Heart right ventricle (tissue), 16 donors: Measurements from ENCODE around the gene HNRNPLL. TPM values are rescaled to one million over a fixed set of nuclear protein-coding genes. Genes with fewer than 3 reads are reported as not detected.

Experiments used
- ATAC-seq, 8 donors: fragments of 200-7000 bp; cut with Tn5 transposase; one replicate each; pipeline ENCODE4 v1.9.1; 2020; ENCODE audit warnings: mild to moderate bottlenecking in 8 of 8, moderate library complexity in 8 of 8, moderate number of reproducible peaks in 1 of 8
- DNase-seq, 2 donors: peaks; one replicate each; pipeline ENCODE4 v3.0.0-alpha.2; 2020
- H3K27ac ChIP-seq, 10 donors: fragments of 200-600 bp; sonication (generic) in 2 of 10; one replicate each; pipeline versions ENCODE4 v1.5.0 to v1.8.0; 2020 to 2022; ENCODE audit warnings: mild to moderate bottlenecking in 3 of 10
- H3K27me3 ChIP-seq, 7 donors: fragments of 200-600 bp; one replicate each; pipeline ENCODE4 v1.8.0; 2021 to 2022; ENCODE audit warnings: mild to moderate bottlenecking in 2 of 7
- H3K36me3 ChIP-seq, 9 donors: fragments of 200-600 bp; sonication (generic) in 1 of 9; one replicate each; pipeline versions ENCODE4 v1.5.0 to v1.8.0; 2020 to 2022; ENCODE audit warnings: mild to moderate bottlenecking in 2 of 9
- H3K4me1 ChIP-seq, 9 donors: fragments of 200-600 bp; sonication (generic) in 1 of 9; one replicate each; pipeline versions ENCODE4 v1.5.0 to v1.8.0; 2020 to 2022; ENCODE audit warnings: mild to moderate bottlenecking in 4 of 9
- H3K4me3 ChIP-seq, 10 donors: fragments of 200-600 bp; sonication (generic) in 2 of 10; one replicate each; pipeline versions ENCODE4 v1.5.0 to v1.8.0; 2020 to 2022; ENCODE audit warnings: mild to moderate bottlenecking in 7 of 10, moderate library complexity in 2 of 10
- H3K9me3 ChIP-seq, 11 donors: fragments of 200-600 bp in 10 of 11; sonication (generic) in 2 of 11; one replicate each; pipeline versions ENCODE4 v1.5.0 to v1.8.0; 2013 to 2022; ENCODE audit warnings: mild to moderate bottlenecking in 2 of 11, control low read depth in 1 of 11, moderate library complexity in 1 of 11
- WGBS, 2 donors: extraction: QIAGEN DNeasy Blood & Tissue Kit; methylation state at CpG; one replicate each; pipeline ENCODE4 v1.1.7; 2013; ENCODE audit warnings: inconsistent platforms in 1 of 2; 5-methylcytosine and 5-hydroxymethylcytosine counted together
- intact Hi-C, 10 donors: fragments of 100-400 bp; cut with DNase I; formaldehyde crosslinking; loops; one replicate each; pipeline versions ENCODE4 v1.11.1 to v1.14.2; 2022
- polyA plus RNA-seq, 2 donors: library from polyadenylated mRNA; stranded (reverse); fragments of 200-250 nt; gene quantifications; one replicate each; pipeline ENCODE4 v1.2.3, GENCODE V29; 2013
- total RNA-seq, 10 donors: library from RNA; stranded (reverse); fragmentation: NEBNext Ultra II Directional in 3 of 10; extraction: Animal tissue kit (Norgen Biotek cat#: 25700) in 3 of 10; gene quantifications; one replicate each; pipeline versions ENCODE4 v1.2.1 to v1.2.4, GENCODE V29; 2021 to 2023
- TF ChIP-seq, protein P1 (sequence below), 9 donors: fragments of 200-600 bp; sonication (generic) in 2 of 9; IDR thresholded peaks; one replicate each; pipeline versions ENCODE4 v1.5.0 to v1.8.0; 2021 to 2022; ENCODE audit warnings: antibody characterized with exemption in 9 of 9, mild to moderate bottlenecking in 5 of 9, moderate library complexity in 1 of 9
- donor health status: Arrhythmogenic right ventricular cardiomyopathy.
- donor health status: ischemic (EF 13 %, LVEDD 7.1; RV severe dilation, severe dysfunction).
- donor health status: healthy with polysubstance abuse.
- donor health status: DM: no; HTN: yes; CAD: no.
- donor health status: DM: no; HTN: no; CAD: no.
- donor health status: ischemic (EF 25% LVEDD 6.9; RV normal size, moderate dysfunction).
- donor health status: ischemic (EF 25% LVEDD 5.7; RV mildly dilated, moderate dysfunction).
- donor health status: healthy.
- donor health status: DM: yes; HTN: yes; CAD: no.
- donor health status: Ischemic cardiomyopathy.
- donor health status: ischemic (EF 35%, LVEDD 5.7; RV mildly dilated, moderate dysfunction).
- donor health status: nonischemic (EF 11% LVEDD 7.7; RV severe dilation, severe dysfunction).
- donor health status: DM: yes; HTN: yes; CAD: no.
- donor health status: PGD.
- donor health status: ischemic (EF 29% LVEDD 5.4; RV normal size, mild dysfunction).
- donor health status: nonischemic (EF 23%, LVEDD 6.1; RV moderate dilation, normal function).

HNRNPLL gene
- total and polyA plus RNA-seq, 12 donors, result 8.9 to 32.7 (median 25.3) TPM

DNA sequence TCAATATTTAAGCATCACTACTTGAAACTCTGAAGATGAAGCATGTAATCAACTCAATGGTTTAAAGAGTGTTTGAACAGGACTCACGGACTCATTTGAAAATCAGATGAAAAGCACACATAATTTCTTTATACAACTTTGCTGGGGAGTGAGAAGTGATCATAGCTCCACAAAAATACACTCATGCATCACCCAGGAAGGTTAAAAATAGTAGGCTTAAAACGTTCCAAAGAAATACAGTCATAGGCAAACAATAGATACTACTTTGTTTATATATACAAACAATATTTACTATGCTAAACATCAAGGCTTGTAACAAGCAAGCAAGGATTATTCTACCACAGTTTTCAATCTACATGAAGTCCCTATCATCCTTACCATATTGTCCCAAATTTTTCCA lies 11.6 kb downstream of the HNRNPLL start:
- Histone ChIP-seq H3K27ac (peak overlapping the region in 7 of 10 donors; percentile 27 to 78 (median 61)), H3K9me3 (no peaks in the 10 kb centered on the region), H3K4me3 (peak overlapping the region in 2 of 10 donors; percentile 1 to 10), H3K4me1 (peaks cover 0 to 92% (median 63%) of the 10 kb centered on the region in 9 donors), H3K27me3 (no peaks in the 10 kb centered on the region), H3K36me3 (peaks cover 0 to 22% (median 0%) of the 10 kb centered on the region in 9 donors)
- peak in 7 of 8 donors; percentile 58 to 93 (median 84) for ATAC-seq
- no peak for DNase-seq
- WGBS, 2 donors, result 21 to 36% methylated on average over 2 of the region's 2 CpGs
- intact Hi-C loops, result no loop called here
- TF ChIP-seq, protein P1, sequence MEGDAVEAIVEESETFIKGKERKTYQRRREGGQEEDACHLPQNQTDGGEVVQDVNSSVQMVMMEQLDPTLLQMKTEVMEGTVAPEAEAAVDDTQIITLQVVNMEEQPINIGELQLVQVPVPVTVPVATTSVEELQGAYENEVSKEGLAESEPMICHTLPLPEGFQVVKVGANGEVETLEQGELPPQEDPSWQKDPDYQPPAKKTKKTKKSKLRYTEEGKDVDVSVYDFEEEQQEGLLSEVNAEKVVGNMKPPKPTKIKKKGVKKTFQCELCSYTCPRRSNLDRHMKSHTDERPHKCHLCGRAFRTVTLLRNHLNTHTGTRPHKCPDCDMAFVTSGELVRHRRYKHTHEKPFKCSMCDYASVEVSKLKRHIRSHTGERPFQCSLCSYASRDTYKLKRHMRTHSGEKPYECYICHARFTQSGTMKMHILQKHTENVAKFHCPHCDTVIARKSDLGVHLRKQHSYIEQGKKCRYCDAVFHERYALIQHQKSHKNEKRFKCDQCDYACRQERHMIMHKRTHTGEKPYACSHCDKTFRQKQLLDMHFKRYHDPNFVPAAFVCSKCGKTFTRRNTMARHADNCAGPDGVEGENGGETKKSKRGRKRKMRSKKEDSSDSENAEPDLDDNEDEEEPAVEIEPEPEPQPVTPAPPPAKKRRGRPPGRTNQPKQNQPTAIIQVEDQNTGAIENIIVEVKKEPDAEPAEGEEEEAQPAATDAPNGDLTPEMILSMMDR (IDR thresholded peaks at IDR 0.05), result no peak

DNA sequence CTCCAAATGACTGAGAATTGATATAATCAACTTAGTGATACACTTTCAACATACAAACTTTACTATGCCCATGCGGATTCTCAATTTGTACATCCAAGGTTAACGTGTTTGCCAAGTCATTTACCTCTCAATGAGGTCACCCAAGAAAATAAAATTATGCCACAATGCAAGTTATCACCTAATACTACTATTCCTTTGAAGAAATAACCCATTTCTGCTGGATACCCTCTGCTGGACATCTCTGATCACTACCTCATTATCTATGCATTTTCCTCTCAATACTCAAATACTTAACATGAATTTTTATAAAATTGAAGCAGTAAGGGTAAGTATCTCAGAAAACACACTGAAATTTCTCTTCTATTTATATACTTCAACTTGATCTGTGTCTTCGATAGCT lies 12.7 kb downstream of the HNRNPLL start:
- Histone ChIP-seq H3K9me3 (no peaks in the 10 kb centered on the region), H3K27ac (peak overlapping the region in 6 of 10 donors; percentile 47 to 78 (median 62)), H3K4me3 (no peak overlapping the region), H3K4me1 (peaks cover 0 to 89% (median 65%) of the 10 kb centered on the region in 9 donors), H3K36me3 (peaks cover 0 to 33% (median 0%) of the 10 kb centered on the region in 9 donors), H3K27me3 (no peaks in the 10 kb centered on the region)
- 79 to 81% methylated on average over 3 of the region's 3 CpGs for WGBS, 2 donors
- DNase-seq (no peak), ATAC-seq (no peak)
- TF ChIP-seq, protein P1 (IDR thresholded peaks at IDR 0.05), result peak in 1 of 9 donors; percentile 9
- intact Hi-C loops, result no loop called here

DNA sequence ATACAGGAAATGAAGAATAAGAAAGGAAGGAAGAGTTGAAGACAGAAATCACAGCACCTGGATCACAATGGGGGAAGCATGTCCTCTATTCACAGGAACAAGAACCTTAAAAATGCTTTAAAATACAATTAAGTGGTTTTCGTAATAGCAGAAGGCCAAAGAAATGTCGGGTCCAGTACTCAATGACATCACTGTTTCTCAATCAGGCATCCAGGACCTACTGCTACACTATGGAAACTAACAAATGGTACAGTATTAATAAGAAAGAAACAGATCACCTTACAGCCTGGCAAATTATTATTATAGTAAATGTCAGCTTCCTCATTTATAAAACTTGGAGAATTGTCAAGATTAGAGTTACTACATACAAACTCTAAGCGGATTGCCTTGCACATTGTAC lies 15.8 kb downstream of the HNRNPLL start:
- H3K36me3 ChIP-seq, result peaks cover 0 to 64% (median 0%) of the 10 kb centered on the region in 9 donors
- no peaks in the 10 kb centered on the region for H3K27me3 ChIP-seq
- no peak overlapping the region for H3K4me3 ChIP-seq
- TF ChIP-seq, protein P1 (IDR thresholded peaks at IDR 0.05), result no peak
- 69 to 78% methylated on average over 3 of the region's 3 CpGs for WGBS, 2 donors
- H3K9me3 ChIP-seq, result no peaks in the 10 kb centered on the region
- H3K4me1 ChIP-seq, result peaks cover 0 to 61% (median 35%) of the 10 kb centered on the region in 9 donors
- intact Hi-C loops, result loop anchor here in 1 of 10 donors (10.0 kb wide), 1 partner anchor 138 kb away; no protein-coding TSS in a partner anchor
- no peak for DNase-seq
- ATAC-seq, result no peak
- H3K27ac ChIP-seq, result no peak overlapping the region

DNA sequence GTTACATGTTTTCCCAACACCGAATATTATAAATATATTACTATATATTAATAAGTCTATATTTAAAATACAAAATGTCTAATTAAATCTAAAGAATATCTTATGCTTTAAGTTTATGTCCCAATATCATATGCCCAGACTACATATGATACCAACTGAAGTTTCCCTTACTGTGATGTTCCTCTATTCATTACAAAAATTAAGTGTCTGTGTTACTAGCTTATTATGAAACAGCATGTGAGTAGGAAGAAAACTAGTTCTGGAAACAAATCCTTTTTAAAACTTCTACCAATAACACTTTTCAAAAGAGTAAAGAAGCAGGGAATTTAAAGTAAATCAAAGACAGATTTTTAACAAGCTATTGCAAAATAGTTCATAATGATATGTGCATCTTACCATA lies 17.8 kb downstream of the HNRNPLL start:
- intact Hi-C loops, result loop anchor here in 7 of 10 donors (5.0 to 10.0 kb wide), 6 partner anchors 82 to 157 kb away; partner anchors contain the start of gene GALM (in 1 of the 7)
- DNase-seq (no peak), ATAC-seq (no peak)
- Histone ChIP-seq H3K4me3 (no peak overlapping the region), H3K27ac (no peak overlapping the region), H3K9me3 (no peaks in the 10 kb centered on the region), H3K27me3 (no peaks in the 10 kb centered on the region), H3K36me3 (peaks cover 0 to 71% (median 0%) of the 10 kb centered on the region in 9 donors), H3K4me1 (peaks cover under 1 to 52% (median 24%) of the 10 kb centered on the region in 9 donors)
- 96 to 98% methylated on average over 1 of the region's 1 CpG for WGBS, 2 donors
- TF ChIP-seq, protein P1 (IDR thresholded peaks at IDR 0.05), result no peak
